ENCODE results near the gene PHTF2.

Gene PHTF2

GRCh38 chr7:77791956-77792355 is 6.6 kb upstream of the PHTF2 start:
- Histone ChIP-seq H2AFZ (ENCODE audit: low read depth, low read length) (no peak overlapping the region), H3K4me2 (ENCODE audit: insufficient read depth, low read length) (no peak overlapping the region), H3K4me3 (ENCODE audit: low read depth in 1 of 2, low read length in 2 of 2) (no peak overlapping the region), H3K79me2 (ENCODE audit: insufficient read depth, low read length) (peaks cover 35% of the 10 kb centered on the region), H3K9ac (ENCODE audit: low read depth, low read length) (no peak overlapping the region), H3K36me3 (ENCODE audit: insufficient read depth, low read length) (peaks cover 19% of the 10 kb centered on the region; the same call in 1 of the 2 replicates), H3K27me3 (ENCODE audit: insufficient read depth, low read length, poor library complexity) (no peaks in the 10 kb centered on the region), H3K9me3 (ENCODE audit: insufficient read depth, low read length, severe bottlenecking) (no peaks in the 10 kb centered on the region), H4K20me1 (ENCODE audit: insufficient read depth, low read length) (peaks cover 16% of the 10 kb centered on the region; the same call in 1 of the 2 replicates), H3K27ac (ENCODE audit: low read length) (no peak overlapping the region), H3K4me1 (ENCODE audit: insufficient read depth, low read length) (peaks cover 20% of the 10 kb centered on the region)
- ATAC-seq (ENCODE audit: insufficient read depth, low read depth): no peak
- no peak for TF ChIP-seq EZH2 (IDR thresholded peaks at IDR 0.05; ENCODE audit: borderline replicate concordance, low read depth, low read length, severe bottlenecking)
- no peak for TF ChIP-seq CTCF (IDR thresholded peaks at IDR 0.05; ENCODE audit: borderline replicate concordance, extremely low read depth, low read length, poor library complexity, severe bottlenecking)
- no peak for DNase-seq

- Histone ChIP-seq H3K79me2 (ENCODE audit: insufficient read depth, low read length) (peaks cover 51% of the 10 kb centered on the region), H3K36me3 (ENCODE audit: insufficient read depth, low read length) (peaks cover 19% of the 10 kb centered on the region), H3K4me2 (ENCODE audit: insufficient read depth, low read length) (no peak overlapping the region), H3K9me3 (ENCODE audit: insufficient read depth, low read length, severe bottlenecking) (no peaks in the 10 kb centered on the region), H3K4me3 (ENCODE audit: low read depth in 1 of 2, low read length in 2 of 2) (no peak overlapping the region), H2AFZ (ENCODE audit: low read depth, low read length) (no peak overlapping the region), H3K27me3 (ENCODE audit: insufficient read depth, low read length, poor library complexity) (no peaks in the 10 kb centered on the region), H3K27ac (ENCODE audit: low read length) (no peak overlapping the region), H4K20me1 (ENCODE audit: insufficient read depth, low read length) (peaks cover 20% of the 10 kb centered on the region; the same call in 1 of the 2 replicates), H3K4me1 (ENCODE audit: insufficient read depth, low read length) (peaks cover 26% of the 10 kb centered on the region), H3K9ac (ENCODE audit: low read depth, low read length) (no peak overlapping the region)
- TF ChIP-seq CTCF (IDR thresholded peaks at IDR 0.05; ENCODE audit: borderline replicate concordance, extremely low read depth, low read length, poor library complexity, severe bottlenecking): no peak
- TF ChIP-seq EZH2 (IDR thresholded peaks at IDR 0.05; ENCODE audit: borderline replicate concordance, low read depth, low read length, severe bottlenecking): no peak
- no peak for DNase-seq
- no peak for ATAC-seq (ENCODE audit: insufficient read depth, low read depth)
Observed at GRCh38 chr7:77794000-77794399, 4.6 kb upstream of the PHTF2 start.

- H3K9me3 ChIP-seq (ENCODE audit: insufficient read depth, low read length, severe bottlenecking): no peaks in the 10 kb centered on the region
- H3K9ac ChIP-seq (ENCODE audit: low read depth, low read length): 0 out of 2 replicates have a peak overlapping the region, but pooled peaks have one; percentile 76
- peaks cover 19% of the 10 kb centered on the region for H3K36me3 ChIP-seq (ENCODE audit: insufficient read depth, low read length)
- no peaks in the 10 kb centered on the region for H3K27me3 ChIP-seq (ENCODE audit: insufficient read depth, low read length, poor library complexity)
- H3K4me2 ChIP-seq (ENCODE audit: insufficient read depth, low read length): peak overlapping the region; percentile 72
- H4K20me1 ChIP-seq (ENCODE audit: insufficient read depth, low read length): peaks cover 24% of the 10 kb centered on the region; the same call in 1 of the 2 replicates
- H3K27ac ChIP-seq (ENCODE audit: low read length): no peak overlapping the region
- ATAC-seq (ENCODE audit: insufficient read depth, low read depth) (no peak), DNase-seq (no peak)
- no peak overlapping the region for H2AFZ ChIP-seq (ENCODE audit: low read depth, low read length)
- no peak for TF ChIP-seq EZH2 (IDR thresholded peaks at IDR 0.05; ENCODE audit: borderline replicate concordance, low read depth, low read length, severe bottlenecking)
- TF ChIP-seq CTCF (IDR thresholded peaks at IDR 0.05; ENCODE audit: borderline replicate concordance, extremely low read depth, low read length, poor library complexity, severe bottlenecking): no peak
- peaks cover 72% of the 10 kb centered on the region for H3K79me2 ChIP-seq (ENCODE audit: insufficient read depth, low read length)
- H3K4me3 ChIP-seq (ENCODE audit: low read depth in 1 of 2, low read length in 2 of 2): no peak overlapping the region
- peaks cover 43% of the 10 kb centered on the region for H3K4me1 ChIP-seq (ENCODE audit: insufficient read depth, low read length)
Observed at GRCh38 chr7:77796109-77796508, 2.5 kb upstream of the PHTF2 start.

All from DND-41 (cell line).